CD4-positive, alpha-beta T cell treated with Interleukin-21 for 1 hour (primary cell): ENCODE results near the gene SNX21.

ENCODE experiments used
- DNase-seq: peaks from one replicate; pipeline ENCODE4 v3.0.0-alpha.2; 2020

Gene SNX21

GRCh38 chr20:45883100-45883469 lies 49.5 kb downstream of the SNX21 start:
- DNase-seq = no peak

- DNase-seq = no peak
Measured at GRCh38 chr20:45886590-45887345, 53.2 kb downstream of the SNX21 start.

DNA sequence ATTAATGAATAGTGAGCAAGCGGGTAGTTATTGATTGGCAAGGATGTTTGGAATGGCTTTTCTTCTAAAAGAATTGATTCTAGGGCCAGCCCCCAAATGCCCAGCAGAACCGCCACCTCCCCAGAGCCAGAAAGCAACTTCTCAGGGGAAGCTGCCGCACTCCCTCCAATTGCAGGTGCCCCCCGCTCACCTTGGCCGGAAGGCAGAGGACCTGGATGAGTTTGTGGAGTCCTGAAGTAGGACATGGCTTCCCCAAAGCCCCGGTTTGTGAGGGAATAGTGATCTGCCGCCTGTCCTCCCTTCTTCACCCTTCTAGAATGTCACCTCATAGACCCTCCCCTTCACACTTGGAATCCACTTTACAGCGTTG lies 53.7 kb downstream of the SNX21 start, which contains the start of gene SPATA25:
SPATA25 (minus strand) TSS at position 277 of the 370 bp plus-strand sequence; CDS start at position 245, 32 bp downstream.
- no peak for DNase-seq

GRCh38 chr20:45888681-45889080 lies 55.1 kb downstream of the SNX21 start:
- DNase-seq = no peak

DNA sequence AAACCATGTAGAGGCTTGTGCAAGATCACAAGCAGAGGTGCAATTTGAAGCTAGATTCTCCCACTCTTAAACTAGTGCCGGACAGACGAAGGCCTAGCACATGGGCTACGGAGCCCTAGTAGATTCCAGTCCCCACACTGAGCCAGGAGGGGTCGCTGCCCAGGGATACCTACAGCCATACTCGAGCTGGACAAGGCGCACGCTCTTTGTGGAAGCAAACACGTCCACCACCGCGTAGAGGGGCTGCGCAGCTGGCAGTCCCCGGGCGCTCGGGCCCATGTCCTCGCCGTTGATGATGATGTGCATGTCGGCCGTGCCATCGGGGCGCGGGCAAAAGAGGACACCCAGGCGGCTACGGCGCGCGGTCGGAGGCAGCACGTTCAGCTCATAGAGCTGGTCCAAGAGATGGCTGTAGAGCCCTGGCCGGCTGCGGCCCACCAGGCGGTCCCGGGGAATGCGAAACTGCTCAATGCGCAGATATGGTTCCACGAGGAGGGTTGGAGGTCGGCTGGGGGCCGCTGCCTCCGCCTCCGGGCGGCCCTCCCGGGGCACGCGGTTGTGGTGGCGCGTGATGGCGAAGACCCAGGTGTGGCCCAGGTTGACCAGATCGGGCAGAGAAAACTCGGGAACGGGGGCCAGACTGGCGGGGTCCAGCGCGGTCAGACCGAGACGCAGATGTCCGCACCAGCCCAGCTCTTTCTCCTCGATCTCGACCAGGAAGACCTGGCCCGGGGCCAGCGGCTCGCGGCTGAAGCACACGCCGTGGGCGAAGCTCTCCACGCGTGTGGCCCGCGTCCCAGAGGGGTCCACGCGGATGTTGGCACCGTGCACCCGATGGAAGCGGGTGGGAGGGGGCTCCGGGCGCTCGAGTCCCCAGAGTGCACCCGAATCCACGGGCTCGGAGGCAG lies 56.7 kb downstream of the SNX21 start:
- peak; percentile 49 for DNase-seq

DNA sequence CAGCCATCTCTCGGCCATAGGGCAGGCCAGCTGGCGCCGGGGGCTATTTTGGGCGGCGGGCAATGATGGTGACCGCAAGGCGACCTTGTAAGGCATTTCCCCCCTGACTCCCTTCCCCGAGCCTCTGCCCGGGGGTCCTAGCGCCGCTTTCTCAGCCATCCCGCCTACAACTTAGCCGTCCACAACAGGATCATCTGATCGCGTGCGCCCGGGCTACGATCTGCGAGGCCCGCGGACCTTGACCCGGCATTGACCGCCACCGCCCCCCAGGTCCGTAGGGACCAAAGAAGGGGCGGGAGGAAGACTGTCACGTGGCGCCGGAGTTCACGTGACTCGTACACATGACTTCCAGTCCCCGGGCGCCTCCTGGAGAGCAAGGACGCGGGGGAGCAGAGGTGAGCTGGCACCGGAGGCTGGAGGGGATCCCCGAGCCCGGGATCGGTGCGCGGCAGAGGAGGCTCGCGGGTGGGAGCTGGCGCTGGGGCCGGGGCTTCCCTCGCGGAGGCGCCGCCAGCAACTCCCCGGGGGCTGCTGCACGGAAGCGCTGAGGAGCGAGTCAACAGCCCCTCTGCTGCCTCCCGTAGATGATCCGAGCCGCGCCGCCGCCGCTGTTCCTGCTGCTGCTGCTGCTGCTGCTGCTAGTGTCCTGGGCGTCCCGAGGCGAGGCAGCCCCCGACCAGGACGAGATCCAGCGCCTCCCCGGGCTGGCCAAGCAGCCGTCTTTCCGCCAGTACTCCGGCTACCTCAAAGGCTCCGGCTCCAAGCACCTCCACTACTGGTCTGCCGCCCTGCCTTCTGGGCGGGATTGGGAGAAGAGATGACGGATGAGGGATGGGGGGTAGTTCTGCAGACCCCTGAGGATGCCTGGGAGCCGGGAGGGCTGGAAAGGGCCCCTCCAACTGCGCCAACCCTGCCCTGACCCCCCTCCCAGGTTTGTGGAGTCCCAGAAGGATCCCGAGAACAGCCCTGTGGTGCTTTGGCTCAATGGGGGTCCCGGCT lies 57.7 kb downstream of the SNX21 start, which contains the start of the genes CTSA and NEURL2:
CTSA (plus strand) TSS at position 351 of the 999 bp plus-strand sequence; CDS start at position 585, 234 bp downstream.
NEURL2 (minus strand) TSS at position 224 of the 999 bp plus-strand sequence; CDS start at position 7, 217 bp downstream.
- peak; percentile 84 for DNase-seq

- DNase-seq = no peak
Measured at GRCh38 chr20:45892049-45892825, 58.6 kb downstream of the SNX21 start.
